ENCODE measurements around the gene KLF15. TPM values are rescaled to one million over a fixed set of nuclear protein-coding genes. Genes with fewer than 3 reads are reported as not detected.

The KLF15 gene
- total and polyA plus RNA-seq, 2 of the 4 experiments (the other 2 are of a cell fraction), result 0.18 to 0.24 TPM

DNA sequence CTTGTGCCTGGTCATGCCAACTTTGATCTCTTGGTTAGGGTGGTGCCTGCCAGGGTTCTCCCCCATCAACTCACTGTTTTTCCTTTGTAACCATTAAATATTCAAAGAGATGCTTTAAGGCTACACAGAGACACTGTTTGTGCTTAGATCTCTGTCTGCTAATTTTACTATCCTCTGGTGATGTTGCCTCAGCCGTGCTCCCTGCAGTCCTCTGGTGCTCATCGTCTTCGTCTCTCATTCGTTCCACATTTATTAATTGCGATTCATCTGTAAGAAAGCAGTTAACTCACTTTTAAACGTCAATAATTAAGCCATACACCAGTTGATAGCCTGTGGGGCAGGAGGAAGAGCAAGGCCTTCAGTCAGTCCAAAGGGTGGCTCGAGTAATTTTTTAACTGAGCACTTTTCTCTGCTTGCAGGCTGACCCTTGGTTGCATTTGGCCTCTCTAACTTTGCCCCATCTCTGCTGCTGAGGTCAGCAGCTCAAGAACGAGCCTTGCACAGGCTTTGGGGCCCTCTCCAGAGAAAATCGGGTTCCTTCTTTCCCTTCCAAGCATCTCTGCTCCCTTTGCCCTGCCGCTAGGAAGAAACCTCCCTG lies 62.9 kb downstream of the KLF15 start:
- Histone ChIP-seq H4K8ac (ENCODE audit: low read depth in 2 of 2, low read length in 2 of 2) (no peak overlapping the region; a peak in 1 of 4 replicates), H3K56ac (ENCODE audit: extremely low read depth, insufficient read depth, low read length) (no peak overlapping the region), H3K18ac (ENCODE audit: low read depth, low read length) (no peak overlapping the region; the same call in 1 of the 2 replicates), H3K36me3 (ENCODE audit: control insufficient read depth, insufficient read depth, low read length) (no peaks in the 10 kb centered on the region), H2BK5ac (ENCODE audit: low read depth, low read length, poor library complexity, severe bottlenecking) (no peak overlapping the region), H3K4me1 (ENCODE audit: control insufficient read depth, insufficient read depth, low read length) (peaks cover 7% of the 10 kb centered on the region), H3K79me1 (ENCODE audit: low read depth in 1 of 2, low read length in 2 of 2) (no peaks in the 10 kb centered on the region), H3K9me1 (ENCODE audit: insufficient read depth, low read length) (no peaks in the 10 kb centered on the region), H2BK15ac (ENCODE audit: low read depth, low read length) (no peak overlapping the region), H2AK5ac (ENCODE audit: low read depth, low read length) (no peak overlapping the region), H3K14ac (replicated peaks; ENCODE audit: low read depth, low read length) (no peak overlapping the region), H4K91ac (ENCODE audit: insufficient read depth, low read depth, low read length) (no peak overlapping the region), H3K4me2 (ENCODE audit: low read depth, low read length) (no peak overlapping the region), H3K9me3 (ENCODE audit: control insufficient read depth, insufficient read depth, low read length) (no peaks in the 10 kb centered on the region), H3K27me3 (ENCODE audit: control insufficient read depth, insufficient read depth, low read length) (peaks cover 3% of the 10 kb centered on the region), H2BK20ac (ENCODE audit: low read depth, low read length) (no peak overlapping the region), H4K5ac (ENCODE audit: low read depth, low read length) (no peak overlapping the region), H2AK9ac (replicated peaks; ENCODE audit: low read depth, low read length, poor library complexity) (no peak overlapping the region), H3K27ac (ENCODE audit: insufficient read depth, low read length) (no peak overlapping the region), H2BK120ac (ENCODE audit: low read depth, low read length) (no peak overlapping the region), H3K4ac (ENCODE audit: low read depth, low read length) (no peak overlapping the region), H3K9ac (ENCODE audit: low read depth, low read length) (no peak overlapping the region), H2AFZ (replicated peaks; ENCODE audit: low read length, poor library complexity) (peak overlapping the region; percentile 55), H4K20me1 (ENCODE audit: insufficient read depth, low read length) (no peaks in the 10 kb centered on the region), H3K23ac (ENCODE audit: low read depth, low read length) (no peak overlapping the region), H3K4me3 (ENCODE audit: insufficient read depth, low read depth, low read length) (no peak overlapping the region)
- DNase-seq (no peak), ATAC-seq (ENCODE audit: low read depth) (no peak)
- in situ Hi-C loops (cut with MboI; ENCODE audit: low sequenced_read_pairs) (no loop called here), dilution Hi-C loops (cut with HindIII; ENCODE audit: low sequenced_read_pairs, unreplicated experiment) (no loop called here), intact Hi-C loops (cut with micrococcal nuclease) (no loop called here)
- 44% methylated on average over 4 of the region's 10 CpGs; no CpG with 5 or more reads in 1 of the 2 experiments for WGBS, 2 experiments (ENCODE audit: extremely low coverage in 2 of 2, insufficient read length in 1 of 2)
- POLR2A ChIA-PET (ENCODE audit: unreplicated experiment), result no interaction called here
- CTCF ChIA-PET, result interaction anchor here (0.7 kb wide), 1 partner anchor 10 kb away, joined by 5 read pairs; no protein-coding TSS in a partner anchor
- TF ChIP-seq POLR2A (IDR thresholded peaks at IDR 0.05; ENCODE audit: low read depth, low read length) (no peak), RFX5 (IDR thresholded peaks at IDR 0.05; ENCODE audit: low read depth, low read length) (no peak)
- BruUV-seq (replicated peaks), result no TSS peak
